Stomach smooth muscle (tissue), 2 donors: ENCODE data around the gene ELN.

Experiments
- H3K27ac ChIP-seq: one replicate; pipeline ENCODE4 v1.7.0; 2013; ENCODE audit warnings: mild to moderate bottlenecking, low read length, inconsistent platforms
- H3K27me3 ChIP-seq, 2 donors: one replicate each; pipeline ENCODE4 v1.7.0; 2013; ENCODE audit warnings: low read length in 2 of 2; ENCODE audit not compliant: insufficient read depth in 2 of 2, control insufficient read depth in 1 of 2
- H3K36me3 ChIP-seq, 2 donors: one replicate each; pipeline ENCODE4 v1.7.0; 2013; ENCODE audit warnings: low read length in 2 of 2; ENCODE audit not compliant: control insufficient read depth in 2 of 2, insufficient read depth in 2 of 2
- H3K4me1 ChIP-seq: one replicate; pipeline ENCODE4 v1.7.0; 2013; ENCODE audit warnings: low read length; ENCODE audit not compliant: control insufficient read depth, insufficient read depth
- H3K4me3 ChIP-seq, 2 donors: one replicate each; pipeline ENCODE4 v1.7.0; 2013; ENCODE audit warnings: low read length in 2 of 2
- H3K9ac ChIP-seq, 2 donors: one replicate each; pipeline ENCODE4 v1.7.0; 2013; ENCODE audit warnings: low read length in 2 of 2, mild to moderate bottlenecking in 1 of 2
- H3K9me3 ChIP-seq, 2 donors: one replicate each; pipeline ENCODE4 v1.7.0; 2013; ENCODE audit warnings: low read length in 2 of 2; ENCODE audit not compliant: control insufficient read depth in 2 of 2
- donor health status: healthy.
- donor health status: Pancreatic carcinoma.

ELN gene

GRCh38 chr7:74083117-74083876 is 55.3 kb downstream of the ELN start, which contains the start of gene LIMK1:
LIMK1 (plus strand) TSS chr7:74083804; CDS start chr7:74083991, 187 bp downstream.
- Histone ChIP-seq H3K4me1 (peaks cover 19% of the 10 kb centered on the region), H3K4me3 (peak within 1 kb of the TSS; percentile 67 to 76), H3K27me3 (no peaks in the 10 kb centered on the region), H3K27ac (no peak within 1 kb of the TSS), H3K9me3 (no peaks in the 10 kb centered on the region), H3K9ac (peak within 1 kb of the TSS; percentile 55 to 64), H3K36me3 (peaks cover 0 to 2% of the 10 kb centered on the region in 2 donors)

- H3K27ac ChIP-seq: no peak overlapping the region
- H3K4me1 ChIP-seq: peaks cover 19% of the 10 kb centered on the region
- H3K36me3 ChIP-seq: peaks cover 0 to 2% of the 10 kb centered on the region in 2 donors
- H3K9me3 ChIP-seq: no peaks in the 10 kb centered on the region
- H3K27me3 ChIP-seq: no peaks in the 10 kb centered on the region
- H3K9ac ChIP-seq: peak overlapping the region; percentile 53 to 64
- H3K4me3 ChIP-seq: peak overlapping the region; percentile 67 to 76
Measured at GRCh38 chr7:74083928-74084721, 56.2 kb downstream of the ELN start.

- Histone ChIP-seq H3K27ac (no peak overlapping the region), H3K9me3 (no peaks in the 10 kb centered on the region), H3K27me3 (no peaks in the 10 kb centered on the region), H3K4me1 (peaks cover 19% of the 10 kb centered on the region), H3K9ac (peak overlapping the region; percentile 53 to 64), H3K36me3 (peaks cover 0 to 2% of the 10 kb centered on the region in 2 donors), H3K4me3 (peak overlapping the region; percentile 67 to 76)
Measured at GRCh38 chr7:74084722-74085578, 57.0 kb downstream of the ELN start.

- H3K4me1 ChIP-seq: peaks cover 25% of the 10 kb centered on the region
- H3K27me3 ChIP-seq: no peaks in the 10 kb centered on the region
- H3K9ac ChIP-seq: no peak overlapping the region
- no peak overlapping the region for H3K27ac ChIP-seq
- H3K36me3 ChIP-seq: peaks cover 0 to 2% of the 10 kb centered on the region in 2 donors
- no peak overlapping the region for H3K4me3 ChIP-seq
- H3K9me3 ChIP-seq: no peaks in the 10 kb centered on the region
Measured at GRCh38 chr7:74087791-74088453, 59.9 kb downstream of the ELN start.

GRCh38 chr7:74092321-74092963 is 64.5 kb downstream of the ELN start:
- no peaks in the 10 kb centered on the region for H3K9me3 ChIP-seq
- H3K9ac ChIP-seq: no peak overlapping the region
- H3K27me3 ChIP-seq: no peaks in the 10 kb centered on the region
- H3K4me1 ChIP-seq: peaks cover 30% of the 10 kb centered on the region
- no peak overlapping the region for H3K4me3 ChIP-seq
- peaks cover 0 to 2% of the 10 kb centered on the region in 2 donors for H3K36me3 ChIP-seq
- peak overlapping the region; percentile 18 for H3K27ac ChIP-seq

GRCh38 chr7:74092964-74093471 is 65.0 kb downstream of the ELN start:
- Histone ChIP-seq H3K9ac (no peak overlapping the region), H3K27me3 (no peaks in the 10 kb centered on the region), H3K27ac (peak overlapping the region; percentile 18), H3K4me3 (no peak overlapping the region), H3K36me3 (peaks cover 2 to 4% of the 10 kb centered on the region in 2 donors), H3K9me3 (no peaks in the 10 kb centered on the region), H3K4me1 (peaks cover 30% of the 10 kb centered on the region)

GRCh38 chr7:74093671-74094223 is 65.8 kb downstream of the ELN start:
- peak overlapping the region; percentile 57 to 74 for H3K4me3 ChIP-seq
- peak overlapping the region; percentile 18 for H3K27ac ChIP-seq
- no peak overlapping the region for H3K9ac ChIP-seq
- no peaks in the 10 kb centered on the region for H3K9me3 ChIP-seq
- peaks cover 2 to 5% of the 10 kb centered on the region in 2 donors for H3K36me3 ChIP-seq
- H3K27me3 ChIP-seq: no peaks in the 10 kb centered on the region
- peaks cover 30% of the 10 kb centered on the region for H3K4me1 ChIP-seq

GRCh38 chr7:74094224-74095101 is 66.5 kb downstream of the ELN start:
- Histone ChIP-seq H3K9ac (peak overlapping the region; percentile 36 to 38), H3K36me3 (peaks cover 2 to 8% of the 10 kb centered on the region in 2 donors), H3K4me1 (peaks cover 30% of the 10 kb centered on the region), H3K4me3 (peak overlapping the region; percentile 57 to 74), H3K27me3 (no peaks in the 10 kb centered on the region), H3K9me3 (no peaks in the 10 kb centered on the region), H3K27ac (peak overlapping the region; percentile 18)

GRCh38 chr7:74095135-74095534 is 67.2 kb downstream of the ELN start:
- H3K27me3 ChIP-seq: no peaks in the 10 kb centered on the region
- H3K36me3 ChIP-seq: peaks cover 2 to 9% of the 10 kb centered on the region in 2 donors
- H3K9ac ChIP-seq: peak overlapping the region; percentile 36 to 38
- H3K9me3 ChIP-seq: no peaks in the 10 kb centered on the region
- peak overlapping the region; percentile 57 to 74 for H3K4me3 ChIP-seq
- H3K4me1 ChIP-seq: peaks cover 30% of the 10 kb centered on the region
- peak overlapping the region; percentile 18 for H3K27ac ChIP-seq
